ENCODE data around the gene DDX39A. TPM values are rescaled to one million over a fixed set of nuclear protein-coding genes. Genes with fewer than 3 reads are reported as not detected.

DDX39A gene
- total RNA-seq, 1 donor from 2014 or later = 26.2 TPM

DNA sequence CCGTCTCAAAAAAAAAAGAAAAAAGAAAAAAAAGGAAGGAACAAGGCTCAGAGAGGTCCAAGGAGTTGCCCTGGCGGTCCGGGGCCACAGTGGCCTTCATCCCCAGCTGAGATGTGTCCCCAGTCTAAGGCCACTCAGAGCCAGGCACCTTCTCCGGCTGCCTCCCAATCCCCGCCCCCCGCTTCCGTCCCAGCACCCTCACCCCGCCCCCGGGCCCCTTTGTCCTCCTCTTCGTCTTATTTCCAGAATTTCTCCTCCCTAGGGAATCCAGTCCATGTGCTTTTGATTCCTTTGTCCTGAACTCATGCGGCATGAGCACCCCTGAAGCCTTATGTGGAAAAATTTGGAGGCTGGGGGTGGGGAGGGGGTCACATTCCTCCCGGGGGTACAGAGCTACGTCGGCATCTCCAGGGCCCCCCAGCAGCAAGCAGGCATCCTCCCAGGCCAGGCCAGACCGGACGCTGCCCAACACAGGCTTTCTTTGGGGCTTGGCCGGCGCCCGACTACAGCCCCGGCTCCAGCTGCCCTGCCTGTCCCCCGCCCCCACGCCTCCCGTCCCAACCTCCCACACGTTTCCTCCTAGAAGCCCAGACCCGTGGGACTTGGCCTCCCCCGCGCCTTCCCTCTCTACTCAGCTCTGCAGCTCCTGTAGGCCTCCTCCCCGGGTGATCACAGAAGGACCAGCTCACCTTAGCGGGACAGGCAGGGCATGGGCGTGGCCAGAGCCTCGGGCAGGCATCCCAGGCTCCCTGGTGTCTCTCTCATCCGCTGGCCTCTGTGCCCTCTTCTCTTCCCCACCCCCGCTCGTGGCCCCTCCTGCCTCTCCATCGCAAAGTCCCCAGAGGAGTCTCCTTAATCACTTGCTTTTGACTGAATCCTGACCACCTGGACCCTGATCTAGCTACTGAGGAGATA is 55.7 kb downstream of the DDX39A start:
- DNase-seq = no peak

DNA sequence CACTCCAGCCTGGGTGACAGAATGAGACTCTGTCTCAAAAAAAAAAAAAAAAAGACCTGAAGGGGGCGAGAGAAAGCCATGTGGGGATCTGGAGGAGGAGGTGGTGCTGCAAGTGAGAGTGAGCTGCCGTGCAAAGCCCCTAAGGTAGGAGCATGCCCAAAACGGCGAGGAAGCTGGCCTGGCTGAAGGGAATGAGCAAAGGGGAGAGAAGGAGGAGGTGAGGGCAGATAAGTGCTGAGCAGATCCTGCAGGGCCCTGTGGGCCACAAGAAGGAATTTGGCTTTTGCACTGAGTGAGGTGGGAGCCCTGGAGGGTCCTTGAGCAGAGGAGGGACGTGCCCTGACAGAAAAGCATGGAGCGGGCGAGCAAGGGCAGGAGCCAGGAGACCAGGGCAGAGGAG is 57.3 kb downstream of the DDX39A start:
- DNase-seq = no peak

Other genes starting within 250 kb of the DDX39A start
- gene ADGRL1, start 213.2 kb downstream of the DDX39A start, total RNA-seq = 47.9 TPM
- 1.2 TPM for gene ADGRE5, start 37.9 kb downstream of the DDX39A start, total RNA-seq
- 86.3 TPM for gene PKN1, start 14.0 kb upstream of the DDX39A start, total RNA-seq
- not detected for gene PTGER1, start 56.0 kb upstream of the DDX39A start, total RNA-seq
- gene GIPC1, start 76.8 kb upstream of the DDX39A start, total RNA-seq = 28.4 TPM
- gene DNAJB1, start 99.1 kb upstream of the DDX39A start, total RNA-seq = 33.5 TPM
- 12.8 TPM for gene TECR, start 110.3 kb upstream of the DDX39A start, total RNA-seq
- 102 TPM for gene NDUFB7, start 152.7 kb upstream of the DDX39A start, total RNA-seq
- gene CLEC17A, start 163.7 kb upstream of the DDX39A start, total RNA-seq = 0.31 TPM